Measurements from ENCODE around the gene ATP6V0C. TPM values are rescaled to one million over a fixed set of nuclear protein-coding genes. Genes with fewer than 3 reads are reported as not detected.
A peak's percentile ranks its signal among the peaks of the same experiment; 100 is the strongest.

The ATP6V0C gene
- total and polyA plus RNA-seq, 2 of the 13 experiments (the other 11 are each of a cell fraction or from before 2014, with no cell fraction given), result 10.4 to 20.1 TPM

DNA sequence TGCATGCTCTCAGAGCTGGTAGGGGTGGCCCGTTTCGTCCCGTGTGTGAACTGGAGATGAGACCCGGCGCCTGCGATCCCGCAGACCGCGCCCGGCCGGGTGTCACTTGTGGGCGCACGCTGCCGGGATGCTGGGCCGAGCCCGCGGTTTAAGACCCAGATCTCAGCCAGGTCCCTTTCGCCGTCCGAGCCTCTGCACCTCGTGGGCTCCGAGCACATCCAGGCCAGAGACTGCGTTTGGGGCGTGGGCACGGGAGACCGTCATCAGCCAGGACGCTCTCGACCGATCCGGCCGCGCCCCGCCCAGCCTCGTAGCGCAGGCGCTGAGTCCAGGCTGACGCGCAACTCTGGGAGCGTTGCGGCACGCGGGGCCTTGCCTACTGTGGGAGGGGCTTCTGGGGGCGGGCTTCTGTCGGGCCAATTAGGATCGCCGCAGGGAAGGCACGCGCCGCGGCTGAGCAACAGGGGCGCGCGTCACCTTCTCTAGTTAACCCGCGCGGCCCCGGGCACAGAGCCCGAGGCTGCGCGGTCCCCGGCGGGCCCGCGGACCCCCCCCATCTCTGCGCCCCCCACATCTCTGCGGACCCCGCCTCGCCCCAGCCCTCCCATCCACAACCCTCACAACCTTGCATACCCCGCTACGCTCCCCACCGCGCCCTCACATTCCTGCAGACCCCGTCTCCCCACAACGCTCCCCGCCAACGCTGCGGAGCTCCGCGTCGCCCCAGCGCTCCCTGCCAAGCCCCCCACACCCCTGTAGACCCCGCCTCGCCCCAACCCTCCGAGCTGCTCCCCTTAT is 18.1 kb downstream of the ATP6V0C start (continued):
- TF ChIP-seq SNAPC5 (CRISPR knock-in tag; IDR thresholded peaks at IDR 0.05; ENCODE audit: borderline replicate concordance) (no peak), ZBTB39 (CRISPR knock-in tag; IDR thresholded peaks at IDR 0.05) (no peak), ZNF136 (CRISPR knock-in tag; IDR thresholded peaks at IDR 0.05; ENCODE audit: low read depth) (0 out of 2 replicates have a peak, but pooled peaks have one; percentile 52), RARA (CRISPR knock-in tag; IDR thresholded peaks at IDR 0.05) (peak; percentile 41; the same call in 1 of the 2 replicates), MATR3 (CRISPR knock-in tag; IDR thresholded peaks at IDR 0.05) (no peak), ZNF660 (CRISPR knock-in tag; IDR thresholded peaks at IDR 0.05; ENCODE audit: borderline replicate concordance, low read depth) (peak; percentile 38; the same call in 1 of the 2 replicates), NFKB2 (CRISPR knock-in tag; IDR thresholded peaks at IDR 0.05; ENCODE audit: borderline replicate concordance) (peak; percentile 89; the same call in 1 of the 2 replicates), HNRNPK (IDR thresholded peaks at IDR 0.05; ENCODE audit: low read depth, low read length, poor library complexity, severe bottlenecking) (peak; percentile 92), POLR2AphosphoS2 (IDR thresholded peaks at IDR 0.05; ENCODE audit: low read depth, low read length) (peak; percentile 29; the same call in 1 of the 2 replicates), ZNF280B (CRISPR knock-in tag; IDR thresholded peaks at IDR 0.05; ENCODE audit: borderline replicate concordance) (no peak), ZBTB20 (CRISPR knock-in tag; IDR thresholded peaks at IDR 0.05; ENCODE audit: borderline replicate concordance, low read depth) (no peak; the same call in 1 of the 2 replicates), SNRNP70 (IDR thresholded peaks at IDR 0.05; ENCODE audit: low read depth, low read length) (0 out of 2 replicates have a peak, but pooled peaks have one; percentile 88)
- TF ChIP-seq, protein P1, sequence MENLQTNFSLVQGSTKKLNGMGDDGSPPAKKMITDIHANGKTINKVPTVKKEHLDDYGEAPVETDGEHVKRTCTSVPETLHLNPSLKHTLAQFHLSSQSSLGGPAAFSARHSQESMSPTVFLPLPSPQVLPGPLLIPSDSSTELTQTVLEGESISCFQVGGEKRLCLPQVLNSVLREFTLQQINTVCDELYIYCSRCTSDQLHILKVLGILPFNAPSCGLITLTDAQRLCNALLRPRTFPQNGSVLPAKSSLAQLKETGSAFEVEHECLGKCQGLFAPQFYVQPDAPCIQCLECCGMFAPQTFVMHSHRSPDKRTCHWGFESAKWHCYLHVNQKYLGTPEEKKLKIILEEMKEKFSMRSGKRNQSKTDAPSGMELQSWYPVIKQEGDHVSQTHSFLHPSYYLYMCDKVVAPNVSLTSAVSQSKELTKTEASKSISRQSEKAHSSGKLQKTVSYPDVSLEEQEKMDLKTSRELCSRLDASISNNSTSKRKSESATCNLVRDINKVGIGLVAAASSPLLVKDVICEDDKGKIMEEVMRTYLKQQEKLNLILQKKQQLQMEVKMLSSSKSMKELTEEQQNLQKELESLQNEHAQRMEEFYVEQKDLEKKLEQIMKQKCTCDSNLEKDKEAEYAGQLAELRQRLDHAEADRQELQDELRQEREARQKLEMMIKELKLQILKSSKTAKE (CRISPR knock-in tag; IDR thresholded peaks at IDR 0.05; ENCODE audit: borderline replicate concordance), result no peak
- TF ChIP-seq, protein P2, sequence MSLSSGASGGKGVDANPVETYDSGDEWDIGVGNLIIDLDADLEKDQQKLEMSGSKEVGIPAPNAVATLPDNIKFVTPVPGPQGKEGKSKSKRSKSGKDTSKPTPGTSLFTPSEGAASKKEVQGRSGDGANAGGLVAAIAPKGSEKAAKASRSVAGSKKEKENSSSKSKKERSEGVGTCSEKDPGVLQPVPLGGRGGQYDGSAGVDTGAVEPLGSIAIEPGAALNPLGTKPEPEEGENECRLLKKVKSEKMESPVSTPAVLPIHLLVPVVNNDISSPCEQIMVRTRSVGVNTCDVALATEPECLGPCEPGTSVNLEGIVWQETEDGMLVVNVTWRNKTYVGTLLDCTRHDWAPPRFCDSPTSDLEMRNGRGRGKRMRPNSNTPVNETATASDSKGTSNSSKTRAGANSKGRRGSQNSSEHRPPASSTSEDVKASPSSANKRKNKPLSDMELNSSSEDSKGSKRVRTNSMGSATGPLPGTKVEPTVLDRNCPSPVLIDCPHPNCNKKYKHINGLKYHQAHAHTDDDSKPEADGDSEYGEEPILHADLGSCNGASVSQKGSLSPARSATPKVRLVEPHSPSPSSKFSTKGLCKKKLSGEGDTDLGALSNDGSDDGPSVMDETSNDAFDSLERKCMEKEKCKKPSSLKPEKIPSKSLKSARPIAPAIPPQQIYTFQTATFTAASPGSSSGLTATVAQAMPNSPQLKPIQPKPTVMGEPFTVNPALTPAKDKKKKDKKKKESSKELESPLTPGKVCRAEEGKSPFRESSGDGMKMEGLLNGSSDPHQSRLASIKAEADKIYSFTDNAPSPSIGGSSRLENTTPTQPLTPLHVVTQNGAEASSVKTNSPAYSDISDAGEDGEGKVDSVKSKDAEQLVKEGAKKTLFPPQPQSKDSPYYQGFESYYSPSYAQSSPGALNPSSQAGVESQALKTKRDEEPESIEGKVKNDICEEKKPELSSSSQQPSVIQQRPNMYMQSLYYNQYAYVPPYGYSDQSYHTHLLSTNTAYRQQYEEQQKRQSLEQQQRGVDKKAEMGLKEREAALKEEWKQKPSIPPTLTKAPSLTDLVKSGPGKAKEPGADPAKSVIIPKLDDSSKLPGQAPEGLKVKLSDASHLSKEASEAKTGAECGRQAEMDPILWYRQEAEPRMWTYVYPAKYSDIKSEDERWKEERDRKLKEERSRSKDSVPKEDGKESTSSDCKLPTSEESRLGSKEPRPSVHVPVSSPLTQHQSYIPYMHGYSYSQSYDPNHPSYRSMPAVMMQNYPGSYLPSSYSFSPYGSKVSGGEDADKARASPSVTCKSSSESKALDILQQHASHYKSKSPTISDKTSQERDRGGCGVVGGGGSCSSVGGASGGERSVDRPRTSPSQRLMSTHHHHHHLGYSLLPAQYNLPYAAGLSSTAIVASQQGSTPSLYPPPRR (CRISPR knock-in tag; IDR thresholded peaks at IDR 0.05; ENCODE audit: borderline replicate concordance), result peak; percentile 53; the same call in 1 of the 2 replicates
- TF ChIP-seq, protein P3, sequence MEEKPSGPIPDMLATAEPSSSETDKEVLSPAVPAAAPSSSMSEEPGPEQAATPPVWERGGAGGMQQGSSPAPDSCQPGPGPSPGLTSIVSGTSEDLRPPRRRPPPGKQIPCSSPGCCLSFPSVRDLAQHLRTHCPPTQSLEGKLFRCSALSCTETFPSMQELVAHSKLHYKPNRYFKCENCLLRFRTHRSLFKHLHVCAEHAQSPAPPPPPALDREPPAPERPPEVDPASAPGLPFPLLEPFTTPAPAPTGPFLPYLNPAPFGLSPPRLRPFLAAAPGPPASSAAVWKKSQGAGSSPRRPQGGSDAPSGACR (CRISPR knock-in tag; IDR thresholded peaks at IDR 0.05), result 0 out of 2 replicates have a peak, but pooled peaks have one; percentile 36
